GM19238 (cell line): ENCODE results near the gene SYNDIG1.

Experiments
- DNase-seq: peaks from one replicate; pipeline ENCODE4 v3.0.0; 2011; ENCODE audit warnings: low spot score; ENCODE audit not compliant: insufficient read length

Gene SYNDIG1

DNA sequence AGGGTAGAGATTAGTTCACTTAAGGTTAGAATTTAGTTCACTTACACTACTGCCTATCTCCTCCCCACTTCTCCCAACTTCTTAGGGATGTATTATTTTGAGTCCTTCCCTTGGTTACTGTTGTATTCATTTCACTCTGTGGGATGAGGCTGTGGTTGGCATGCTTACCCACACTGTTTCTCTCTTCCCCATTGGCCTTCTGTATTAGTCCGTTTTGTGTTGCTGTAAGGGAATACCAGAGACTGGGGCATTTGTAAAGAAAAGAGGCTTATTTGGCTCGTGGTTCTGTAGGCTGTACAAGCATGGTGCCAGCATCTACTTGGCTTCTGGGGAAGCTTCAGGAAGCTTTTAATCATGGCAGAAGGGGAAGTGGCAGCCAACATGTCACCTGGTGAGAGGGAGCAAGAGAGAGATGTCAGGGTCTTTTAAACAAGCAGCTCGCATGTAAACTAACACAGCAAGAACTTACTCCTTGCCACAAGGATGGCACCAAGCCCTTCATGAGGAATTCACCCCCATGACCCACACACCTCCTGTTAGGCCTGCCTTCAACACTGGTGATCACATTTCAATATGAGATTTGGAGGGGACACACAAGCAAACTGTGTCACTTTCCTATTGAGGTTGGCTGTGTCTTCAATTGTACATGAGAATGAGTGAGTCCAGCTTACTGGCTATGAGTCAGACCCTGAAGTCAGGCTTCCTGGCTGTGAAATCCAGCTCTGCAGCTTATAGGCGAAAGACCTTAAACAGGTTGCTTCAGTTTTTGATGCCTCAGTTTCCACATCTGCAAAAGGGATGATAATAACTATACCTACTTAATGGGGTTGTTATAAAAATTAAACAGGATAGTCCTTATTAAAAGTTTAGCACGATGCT lies 53.3 kb downstream of the SYNDIG1 start:
- no peak for DNase-seq

- no peak for DNase-seq
Measured at GRCh38 chr20:24523661-24524060, 54.2 kb downstream of the SYNDIG1 start.

GRCh38 chr20:24528583-24529368 lies 59.3 kb downstream of the SYNDIG1 start:
- no peak for DNase-seq

- DNase-seq: no peak
Measured at GRCh38 chr20:24529369-24529719, 59.9 kb downstream of the SYNDIG1 start.

GRCh38 chr20:24530131-24530680 lies 60.8 kb downstream of the SYNDIG1 start:
- no peak for DNase-seq

GRCh38 chr20:24531202-24531601 lies 61.8 kb downstream of the SYNDIG1 start:
- DNase-seq: no peak

- no peak for DNase-seq
Measured at GRCh38 chr20:24531631-24532419, 62.4 kb downstream of the SYNDIG1 start.

DNA sequence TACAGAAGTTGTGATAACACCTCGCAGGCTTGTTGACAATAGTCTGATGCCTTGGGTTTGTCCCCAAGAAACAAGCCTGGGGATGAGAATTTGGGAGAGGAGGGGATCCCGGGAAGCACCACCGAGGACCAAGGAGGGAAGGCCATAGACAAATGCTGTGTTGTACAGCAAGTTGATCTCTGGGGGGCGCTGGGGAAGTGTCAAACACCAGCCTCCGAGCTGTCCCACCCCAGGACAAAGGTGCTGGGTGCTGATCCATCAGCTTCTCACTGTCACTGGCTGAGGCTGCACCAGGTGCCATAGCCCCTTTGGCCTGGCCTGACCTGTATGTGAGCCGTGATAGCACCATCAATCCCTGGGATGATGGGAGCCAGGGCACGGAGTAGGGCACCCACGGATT lies 64.0 kb downstream of the SYNDIG1 start:
- DNase-seq: no peak

- DNase-seq: no peak
Measured at GRCh38 chr20:24534282-24534681, 64.9 kb downstream of the SYNDIG1 start.

GRCh38 chr20:24535941-24536730 lies 66.7 kb downstream of the SYNDIG1 start:
- DNase-seq: no peak

GRCh38 chr20:24537210-24537609 lies 67.8 kb downstream of the SYNDIG1 start:
- no peak for DNase-seq

DNA sequence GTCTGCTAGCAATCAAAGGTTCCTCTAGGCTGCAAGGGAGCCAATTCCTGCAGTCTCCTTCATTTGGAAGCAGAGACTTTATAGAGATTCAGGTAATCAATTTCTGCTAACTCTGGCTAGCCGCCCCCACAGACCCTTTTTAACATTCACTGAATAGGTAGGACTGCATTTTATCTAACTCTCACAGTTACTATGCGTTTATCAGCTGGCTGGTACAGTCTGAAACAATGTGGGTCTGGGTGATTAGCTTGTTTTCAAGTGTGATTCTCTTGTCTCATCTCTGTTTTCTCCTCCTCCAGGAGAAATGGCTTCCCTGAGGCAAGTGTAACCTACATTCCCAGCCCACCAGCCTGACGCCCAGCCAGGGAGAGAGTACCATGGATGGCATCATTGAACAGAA lies 73.3 kb downstream of the SYNDIG1 start:
- DNase-seq: no peak

DNA sequence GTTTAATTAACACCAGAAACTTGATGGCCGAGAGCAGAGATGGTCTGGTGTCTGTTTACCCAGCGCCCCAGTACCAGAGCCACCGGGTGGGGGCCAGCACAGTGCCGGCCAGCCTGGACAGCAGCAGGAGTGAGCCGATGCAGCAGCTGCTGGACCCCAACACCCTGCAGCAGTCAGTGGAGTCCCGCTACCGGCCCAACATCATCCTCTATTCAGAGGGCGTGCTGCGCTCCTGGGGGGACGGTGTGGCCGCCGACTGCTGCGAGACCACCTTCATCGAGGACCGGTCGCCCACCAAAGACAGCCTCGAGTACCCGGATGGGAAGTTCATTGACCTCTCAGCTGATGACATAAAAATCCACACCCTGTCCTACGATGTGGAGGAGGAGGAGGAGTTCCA lies 73.7 kb downstream of the SYNDIG1 start:
- no peak for DNase-seq

DNA sequence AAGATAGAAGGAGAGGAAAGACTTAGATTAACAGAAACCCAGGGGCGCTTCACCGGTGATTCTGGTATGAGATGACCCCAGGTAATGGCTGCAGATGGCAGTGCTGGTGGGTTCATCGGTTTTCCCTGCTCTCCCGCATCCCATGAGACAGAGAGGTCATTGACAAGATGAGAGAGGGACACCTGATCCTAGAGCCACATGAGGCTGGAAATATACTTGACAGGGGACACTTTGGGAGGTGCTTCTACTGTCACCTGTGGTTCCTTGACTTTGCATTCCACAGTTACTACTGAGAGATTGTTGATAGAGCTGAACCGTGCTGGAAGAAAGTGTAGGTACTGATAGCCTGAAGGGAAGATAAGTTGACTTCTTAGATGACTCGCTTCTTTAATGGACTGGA lies 74.3 kb downstream of the SYNDIG1 start:
- no peak for DNase-seq

DNA sequence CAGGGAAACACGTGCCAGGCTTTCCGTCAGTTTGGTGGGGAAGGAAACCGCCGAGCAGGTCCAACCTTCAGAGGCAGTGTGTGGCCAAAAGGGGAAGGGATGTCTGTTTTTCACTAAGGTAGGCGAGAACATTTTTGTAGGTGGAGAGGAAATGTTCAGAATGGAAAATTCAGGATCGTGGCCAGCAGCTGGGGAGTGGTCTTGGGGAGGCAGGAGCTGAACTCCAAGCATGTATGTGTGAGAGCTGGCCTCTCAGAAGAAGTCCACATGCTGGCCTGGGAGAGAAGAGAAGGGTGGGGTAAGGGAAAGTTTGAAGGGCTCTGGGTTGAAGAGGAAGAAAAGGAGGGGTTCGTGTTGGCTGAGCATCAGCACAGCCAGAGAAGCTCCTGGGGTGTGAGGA lies 74.9 kb downstream of the SYNDIG1 start:
- DNase-seq: no peak

GRCh38 chr20:24545168-24545567 lies 75.7 kb downstream of the SYNDIG1 start:
- DNase-seq: no peak

GRCh38 chr20:24546232-24546892 lies 76.9 kb downstream of the SYNDIG1 start:
- DNase-seq: no peak

GRCh38 chr20:24547967-24548366 lies 78.5 kb downstream of the SYNDIG1 start:
- no peak for DNase-seq

DNA sequence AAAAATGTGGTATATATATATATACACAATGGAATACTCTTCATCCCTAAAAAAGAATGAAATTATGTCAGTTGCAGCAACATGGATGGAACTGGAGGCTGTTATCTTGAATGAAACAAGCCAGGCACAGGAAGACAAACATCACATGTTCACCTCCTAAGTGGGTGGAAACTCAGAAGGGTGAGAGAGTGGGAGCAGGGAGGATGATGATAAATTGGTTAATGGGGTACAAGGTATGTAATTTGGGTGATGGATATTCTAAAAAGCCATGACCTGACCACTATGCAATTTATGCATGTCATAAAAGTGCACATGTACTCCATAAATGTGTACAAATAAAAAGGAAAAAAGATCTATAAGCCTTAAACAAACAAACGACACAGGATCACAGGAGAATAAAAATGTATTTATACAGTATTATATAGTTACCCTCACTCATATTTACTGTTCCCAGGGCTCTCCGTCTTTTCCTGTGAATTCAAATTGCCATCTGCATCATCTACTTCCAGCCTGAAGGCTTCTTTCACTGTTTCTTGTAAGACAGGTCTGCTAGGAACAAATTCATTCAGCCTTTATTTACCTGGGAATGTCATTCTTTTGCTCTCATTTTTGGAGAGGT lies 89.8 kb downstream of the SYNDIG1 start:
- no peak for DNase-seq
